PC-3 (cell line): ENCODE measurements around the gene SCPEP1.
"Not testable (repeated sequence)": the region's sequence is repeated elsewhere in the genome, so short reads cannot be mapped to it uniquely, and the experiment has no call there.

Experiments
- EZH2 ChIP-seq: fragments of 300-600 bp; sonication (generic); IDR thresholded peaks from one replicate; pipeline ENCODE4 v1.6.1; 2017; ENCODE audit warnings: antibody characterized with exemption, mild to moderate bottlenecking, low read length; ENCODE audit not compliant: unreplicated experiment
- EZH2phosphoT487 ChIP-seq: fragments of 300-600 bp; sonication (generic); IDR thresholded peaks from 2 replicates; pipeline ENCODE4 v1.6.1; 2018; ENCODE audit warnings: mild to moderate bottlenecking, antibody characterized with exemption, low read length, borderline replicate concordance
- TF ChIP-seq, protein P1 (sequence below): fragments of 300-600 bp; sonication (generic); conservative IDR thresholded peaks from 2 replicates; pipeline ENCODE4 v1.5.1; 2017; ENCODE audit warnings: antibody characterized with exemption, low read depth, mild to moderate bottlenecking, low read length

DNA sequence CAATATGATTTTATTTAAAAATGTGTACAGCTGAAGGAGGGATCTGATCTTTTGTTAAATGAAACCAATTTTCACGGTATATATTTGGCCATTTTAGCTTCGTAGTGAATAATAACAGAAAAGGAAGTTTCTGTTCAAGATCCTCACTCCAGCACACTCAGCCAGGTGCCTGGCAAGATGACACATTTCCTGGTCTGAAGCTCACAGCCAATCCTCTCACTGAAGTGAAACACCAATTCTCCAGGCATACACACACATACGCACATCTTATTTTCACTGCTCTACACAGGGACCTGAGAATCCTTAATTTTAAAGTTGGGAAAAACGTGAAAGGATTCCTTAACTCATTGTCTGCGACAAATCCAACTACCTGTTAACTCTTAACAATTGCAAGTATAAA, 39.7 kb upstream of the SCPEP1 start:
- TF ChIP-seq, protein P1, sequence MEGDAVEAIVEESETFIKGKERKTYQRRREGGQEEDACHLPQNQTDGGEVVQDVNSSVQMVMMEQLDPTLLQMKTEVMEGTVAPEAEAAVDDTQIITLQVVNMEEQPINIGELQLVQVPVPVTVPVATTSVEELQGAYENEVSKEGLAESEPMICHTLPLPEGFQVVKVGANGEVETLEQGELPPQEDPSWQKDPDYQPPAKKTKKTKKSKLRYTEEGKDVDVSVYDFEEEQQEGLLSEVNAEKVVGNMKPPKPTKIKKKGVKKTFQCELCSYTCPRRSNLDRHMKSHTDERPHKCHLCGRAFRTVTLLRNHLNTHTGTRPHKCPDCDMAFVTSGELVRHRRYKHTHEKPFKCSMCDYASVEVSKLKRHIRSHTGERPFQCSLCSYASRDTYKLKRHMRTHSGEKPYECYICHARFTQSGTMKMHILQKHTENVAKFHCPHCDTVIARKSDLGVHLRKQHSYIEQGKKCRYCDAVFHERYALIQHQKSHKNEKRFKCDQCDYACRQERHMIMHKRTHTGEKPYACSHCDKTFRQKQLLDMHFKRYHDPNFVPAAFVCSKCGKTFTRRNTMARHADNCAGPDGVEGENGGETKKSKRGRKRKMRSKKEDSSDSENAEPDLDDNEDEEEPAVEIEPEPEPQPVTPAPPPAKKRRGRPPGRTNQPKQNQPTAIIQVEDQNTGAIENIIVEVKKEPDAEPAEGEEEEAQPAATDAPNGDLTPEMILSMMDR: not testable (repeated sequence)
- TF ChIP-seq EZH2, EZH2phosphoT487: not testable (repeated sequence)
